H9 (cell line): Measurements from ENCODE around the gene SYCE3. TPM values are rescaled to one million over a fixed set of nuclear protein-coding genes. Genes with fewer than 3 reads are reported as not detected.

Experiments used
- DNase-seq: peaks from one replicate; pipeline ENCODE4 v3.0.0-alpha.2; 2017
- H2AFZ ChIP-seq: one replicate; pipeline ENCODE4 v1.6.1; 2013; ENCODE audit warnings: mild to moderate bottlenecking, low read length, control low read depth, moderate library complexity
- H2AK5ac ChIP-seq: 2 replicates; pipeline ENCODE4 v1.6.1; 2013; ENCODE audit warnings: low read length, control low read depth, mixed read lengths; ENCODE audit not compliant: insufficient read length
- H2BK120ac ChIP-seq: one replicate; pipeline ENCODE4 v1.6.1; 2013; ENCODE audit warnings: low read depth, mild to moderate bottlenecking, low read length, control low read depth, inconsistent platforms; ENCODE audit not compliant: poor library complexity, severe bottlenecking
- H2BK12ac ChIP-seq: 2 replicates; pipeline ENCODE4 v1.6.1; 2013; ENCODE audit warnings: low read length, control low read depth, mixed read lengths, low read depth; ENCODE audit not compliant: insufficient read length
- H2BK15ac ChIP-seq: 2 replicates; pipeline ENCODE4 v1.6.1; 2013; ENCODE audit warnings: low read depth, low read length, control low read depth
- H2BK20ac ChIP-seq: one replicate; pipeline ENCODE4 v1.6.1; 2013; ENCODE audit warnings: low read depth, mild to moderate bottlenecking, low read length, control low read depth, inconsistent platforms; ENCODE audit not compliant: poor library complexity, severe bottlenecking
- H2BK5ac ChIP-seq: 2 replicates; pipeline ENCODE4 v1.6.1; 2013; ENCODE audit warnings: low read length, control low read depth, mixed read lengths; ENCODE audit not compliant: insufficient read length
- H3K14ac ChIP-seq: 2 replicates; pipeline ENCODE4 v1.6.1; 2013; ENCODE audit warnings: low read length, control low read depth; ENCODE audit not compliant: insufficient read depth
- H3K18ac ChIP-seq: 2 replicates; pipeline ENCODE4 v1.6.1; 2013; ENCODE audit warnings: low read depth, mild to moderate bottlenecking, mixed read lengths, low read length, control low read depth; ENCODE audit not compliant: insufficient read length
- H3K23ac ChIP-seq: 2 replicates; pipeline ENCODE4 v1.6.1; 2013; ENCODE audit warnings: low read length, control low read depth, mixed read lengths, low read depth; ENCODE audit not compliant: insufficient read length
- H3K23me2 ChIP-seq: 2 replicates; pipeline ENCODE4 v1.6.1; 2013; ENCODE audit warnings: low read depth, mild to moderate bottlenecking, mixed read lengths, low read length, control low read depth; ENCODE audit not compliant: insufficient read length, poor library complexity, severe bottlenecking
- H3K27ac ChIP-seq: 2 replicates; pipeline ENCODE4 v1.5.1; 2013; ENCODE audit warnings: low read length, control low read depth, mixed read lengths, low read depth; ENCODE audit not compliant: insufficient read length
- H3K27me3 ChIP-seq: 2 replicates; pipeline ENCODE4 v1.6.1; 2013; ENCODE audit warnings: low read length, control low read depth, inconsistent platforms; ENCODE audit not compliant: insufficient read depth
- H3K4ac ChIP-seq: 2 replicates; pipeline ENCODE4 v1.6.1; 2013; ENCODE audit warnings: low read depth, mild to moderate bottlenecking, control low read depth, inconsistent platforms, low read length, moderate library complexity
- H3K4me1 ChIP-seq: 2 replicates; pipeline ENCODE4 v1.6.1; 2013; ENCODE audit warnings: low read length, control low read depth, inconsistent platforms; ENCODE audit not compliant: insufficient read depth
- H3K4me2 ChIP-seq: 2 replicates; pipeline ENCODE4 v1.6.1; 2013; ENCODE audit warnings: low read length, control low read depth, mixed read lengths; ENCODE audit not compliant: insufficient read length, insufficient read depth
- H3K56ac ChIP-seq: 2 replicates; pipeline ENCODE4 v1.6.1; 2013; ENCODE audit warnings: low read depth, mild to moderate bottlenecking, mixed read lengths, low read length, control low read depth; ENCODE audit not compliant: insufficient read length
- H3K79me1 ChIP-seq: 2 replicates; pipeline ENCODE4 v1.6.1; 2013; ENCODE audit warnings: low read depth, mild to moderate bottlenecking, moderate library complexity, low read length, control low read depth, inconsistent platforms; ENCODE audit not compliant: insufficient read depth, poor library complexity, severe bottlenecking
- H3K79me2 ChIP-seq: 2 replicates; pipeline ENCODE4 v1.6.1; 2013; ENCODE audit warnings: low read length, control low read depth, inconsistent platforms; ENCODE audit not compliant: insufficient read depth
- H3K9ac ChIP-seq: 2 replicates; pipeline ENCODE4 v1.6.1; 2013; ENCODE audit warnings: low read length, control low read depth, mixed read lengths; ENCODE audit not compliant: insufficient read length; ENCODE audit errors: extremely low read depth
- H3K9me3 ChIP-seq: one replicate; pipeline ENCODE4 v1.6.1; 2013; ENCODE audit warnings: low read depth, low read length, inconsistent platforms; ENCODE audit not compliant: control insufficient read depth
- H3T11ph ChIP-seq: one replicate; pipeline ENCODE4 v1.6.1; 2013; ENCODE audit warnings: mild to moderate bottlenecking, low read length, control low read depth, inconsistent platforms
- H4K20me1 ChIP-seq: one replicate; pipeline ENCODE4 v1.6.1; 2013; ENCODE audit not compliant: control insufficient read depth, insufficient read length, insufficient read depth
- H4K5ac ChIP-seq: 2 replicates; pipeline ENCODE4 v1.6.1; 2013; ENCODE audit warnings: low read depth, mild to moderate bottlenecking, mixed read lengths, low read length, control low read depth; ENCODE audit not compliant: insufficient read length
- H4K8ac ChIP-seq: replicated peaks from 2 replicates; pipeline ENCODE4 v1.6.1; 2013; ENCODE audit warnings: low read length, control low read depth, mixed read lengths, low read depth; ENCODE audit not compliant: insufficient read length
- H4K91ac ChIP-seq: 2 replicates; pipeline ENCODE4 v1.6.1; 2013; ENCODE audit warnings: low read depth, mild to moderate bottlenecking, moderate library complexity, mixed read lengths, low read length, control low read depth; ENCODE audit not compliant: insufficient read length
- H3K27ac Mint-ChIP-seq, 3 experiments: 2 replicates in 2 of 3; 3 replicates in 1 of 3; pipeline ENCODE4 v1.8.0; 2020 to 2021; ENCODE audit warnings: mixed read lengths in 3 of 3, mild to moderate bottlenecking in 1 of 3, moderate library complexity in 1 of 3
- H3K27me3 Mint-ChIP-seq: 2 replicates; pipeline ENCODE4 v1.8.0; 2021; ENCODE audit warnings: low read depth, mild to moderate bottlenecking, moderate library complexity, mixed read lengths
- H3K36me3 Mint-ChIP-seq, 3 experiments: 2 replicates in 2 of 3; 3 replicates in 1 of 3; pipeline ENCODE4 v1.8.0; 2020 to 2021; ENCODE audit warnings: low read depth in 3 of 3, mixed read lengths in 3 of 3; ENCODE audit not compliant: insufficient read depth in 1 of 3
- H3K4me1 Mint-ChIP-seq, 2 experiments: 2 replicates each; pipeline ENCODE4 v1.8.0; 2020; ENCODE audit warnings: mixed read lengths in 2 of 2
- H3K4me3 Mint-ChIP-seq, 2 experiments: 2 replicates in 1 of 2; 3 replicates in 1 of 2; pipeline ENCODE4 v1.8.0; 2020 to 2021; ENCODE audit warnings: mild to moderate bottlenecking in 2 of 2, mixed read lengths in 2 of 2, moderate library complexity in 1 of 2
- H3K9me3 Mint-ChIP-seq, 2 experiments: 2 replicates in 1 of 2; 3 replicates in 1 of 2; pipeline ENCODE4 v1.8.0; 2020; ENCODE audit warnings: mild to moderate bottlenecking in 2 of 2, mixed read lengths in 2 of 2, moderate library complexity in 1 of 2
- WGBS: extraction: QIAGEN DNeasy Blood & Tissue Kit; methylation state at CpG from one replicate; pipeline ENCODE4 v1.1.7; 2013; ENCODE audit warnings: missing lambda C conversion rate, low lambda C conversion rate, mixed read lengths; ENCODE audit not compliant: insufficient read length; ENCODE audit errors: extremely low coverage; 5-methylcytosine and 5-hydroxymethylcytosine counted together
- total RNA-seq: library from RNA; stranded (reverse); gene quantifications from 2 replicates; pipeline ENCODE4 v1.2.1, GENCODE V29; 2021
- TF ChIP-seq, protein P1 (sequence below): fragments of 200-600 bp; sonication (generic); conservative IDR thresholded peaks from 3 replicates; pipeline ENCODE4 v1.8.0; 2021; ENCODE audit warnings: antibody characterized with exemption, mild to moderate bottlenecking

Gene SYCE3
- total RNA-seq, 1 experiment from 2014 or later: 0.85 TPM

DNA sequence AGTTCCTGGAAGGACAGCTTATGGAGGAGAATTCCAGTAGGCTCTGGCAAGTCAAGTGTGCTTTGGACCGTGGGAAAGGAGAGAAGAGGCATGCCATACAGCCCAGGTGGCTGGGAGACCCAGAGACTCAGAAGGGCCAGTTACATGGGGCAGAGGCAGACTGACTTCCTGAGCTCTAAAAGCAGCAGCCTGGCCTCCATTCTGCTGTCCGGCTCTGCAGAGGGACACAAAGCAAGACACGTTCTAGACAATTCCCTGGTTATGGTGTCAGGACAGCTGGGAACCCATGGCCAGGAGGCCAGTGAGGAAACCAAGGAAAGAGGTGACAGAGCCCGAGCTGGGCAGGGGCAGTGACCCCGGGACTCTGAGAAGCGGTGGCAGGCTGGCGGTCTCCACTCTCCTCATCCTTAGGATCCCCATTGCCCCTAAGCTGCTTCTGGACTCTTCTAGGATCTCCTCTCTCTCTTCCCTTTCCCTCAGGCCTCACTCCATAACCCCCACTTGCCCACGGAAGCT is 12.8 kb upstream of the SYCE3 start:
- H3K23ac ChIP-seq: no peak overlapping the region
- no peak overlapping the region for H2BK15ac ChIP-seq
- no peak for DNase-seq
- no peak overlapping the region for H3K4ac ChIP-seq
- no peak overlapping the region for H3T11ph ChIP-seq
- no CpG with 5 or more reads among the region's 8 CpGs for WGBS
- Mint-ChIP-seq H3K27me3 (no peaks in the 10 kb centered on the region; the same call in 1 of the 2 replicates), H3K4me3 (no peak overlapping the region), H3K4me1 (no peaks in the 10 kb centered on the region), H3K36me3 (peaks cover 8 to 73% (median 67%) of the 10 kb centered on the region in 3 experiments), H3K27ac (peak overlapping the region in 1 of 3 experiments; percentile 87; a peak in 2 of 7 replicates), H3K9me3 (no peaks in the 10 kb centered on the region)
- no peaks in the 10 kb centered on the region for H3K9me3 ChIP-seq
- no peak overlapping the region for H3K27ac ChIP-seq
- no peak overlapping the region for H3K18ac ChIP-seq
- no peak overlapping the region for H4K8ac ChIP-seq
- no peaks in the 10 kb centered on the region for H3K27me3 ChIP-seq
- no peaks in the 10 kb centered on the region for H3K23me2 ChIP-seq
- H3K56ac ChIP-seq: no peak overlapping the region
- no peaks in the 10 kb centered on the region for H4K20me1 ChIP-seq
- H3K79me1 ChIP-seq: no peaks in the 10 kb centered on the region
- H2BK120ac ChIP-seq: no peak overlapping the region
- no peak overlapping the region for H2BK5ac ChIP-seq
- no peak overlapping the region for H3K4me2 ChIP-seq
- H2BK20ac ChIP-seq: no peak overlapping the region
- H2BK12ac ChIP-seq: no peak overlapping the region
- TF ChIP-seq, protein P1, sequence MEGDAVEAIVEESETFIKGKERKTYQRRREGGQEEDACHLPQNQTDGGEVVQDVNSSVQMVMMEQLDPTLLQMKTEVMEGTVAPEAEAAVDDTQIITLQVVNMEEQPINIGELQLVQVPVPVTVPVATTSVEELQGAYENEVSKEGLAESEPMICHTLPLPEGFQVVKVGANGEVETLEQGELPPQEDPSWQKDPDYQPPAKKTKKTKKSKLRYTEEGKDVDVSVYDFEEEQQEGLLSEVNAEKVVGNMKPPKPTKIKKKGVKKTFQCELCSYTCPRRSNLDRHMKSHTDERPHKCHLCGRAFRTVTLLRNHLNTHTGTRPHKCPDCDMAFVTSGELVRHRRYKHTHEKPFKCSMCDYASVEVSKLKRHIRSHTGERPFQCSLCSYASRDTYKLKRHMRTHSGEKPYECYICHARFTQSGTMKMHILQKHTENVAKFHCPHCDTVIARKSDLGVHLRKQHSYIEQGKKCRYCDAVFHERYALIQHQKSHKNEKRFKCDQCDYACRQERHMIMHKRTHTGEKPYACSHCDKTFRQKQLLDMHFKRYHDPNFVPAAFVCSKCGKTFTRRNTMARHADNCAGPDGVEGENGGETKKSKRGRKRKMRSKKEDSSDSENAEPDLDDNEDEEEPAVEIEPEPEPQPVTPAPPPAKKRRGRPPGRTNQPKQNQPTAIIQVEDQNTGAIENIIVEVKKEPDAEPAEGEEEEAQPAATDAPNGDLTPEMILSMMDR: no peak
- H2AFZ ChIP-seq: no peak overlapping the region
- no peak overlapping the region for H2AK5ac ChIP-seq
- no peaks in the 10 kb centered on the region for H3K79me2 ChIP-seq
- H4K5ac ChIP-seq: no peak overlapping the region
- H3K9ac ChIP-seq: no peak overlapping the region
- H3K14ac ChIP-seq: no peak overlapping the region
- H3K4me1 ChIP-seq: no peaks in the 10 kb centered on the region
- H4K91ac ChIP-seq: no peak overlapping the region
